ENCODE measurements around the gene SH2D3C.
"Not testable (repeated sequence)": the region's sequence is repeated elsewhere in the genome, so short reads cannot be mapped to it uniquely, and the experiment has no call there.

Gene SH2D3C

GRCh38 chr9:127762111-127762676, 16.3 kb downstream of the SH2D3C start:
- DNase-seq = no peak

GRCh38 chr9:127761491-127761956, 16.9 kb downstream of the SH2D3C start:
- no peak for DNase-seq

- DNase-seq = no peak
These were observed 17.4 kb downstream of the SH2D3C start for GRCh38 chr9:127761061-127761460.

- DNase-seq = no peak
These were observed 19.6 kb downstream of the SH2D3C start for GRCh38 chr9:127758843-127759242.

- DNase-seq = not testable (repeated sequence)
These were observed 21.7 kb downstream of the SH2D3C start for GRCh38 chr9:127756776-127757175.

- no peak for DNase-seq
These were observed 22.2 kb downstream of the SH2D3C start for GRCh38 chr9:127756233-127756632.

- DNase-seq = no peak
These were observed 23.1 kb downstream of the SH2D3C start for GRCh38 chr9:127755061-127756060.

GRCh38 chr9:127754099-127755060, 24.1 kb downstream of the SH2D3C start:
- no peak for DNase-seq

GRCh38 chr9:127753622-127754021, 24.8 kb downstream of the SH2D3C start:
- no peak for DNase-seq

GRCh38 chr9:127753148-127753547, 25.3 kb downstream of the SH2D3C start:
- DNase-seq = no peak

- DNase-seq = no peak
These were observed 27.0 kb downstream of the SH2D3C start for GRCh38 chr9:127751269-127752054.

GRCh38 chr9:127749090-127749787, 29.2 kb downstream of the SH2D3C start:
- DNase-seq = no peak

GRCh38 chr9:127746959-127747569, 31.4 kb downstream of the SH2D3C start:
- DNase-seq = no peak

GRCh38 chr9:127744398-127745110, 33.9 kb downstream of the SH2D3C start:
- DNase-seq = no peak

- no peak for DNase-seq
These were observed 35.9 kb downstream of the SH2D3C start for GRCh38 chr9:127742435-127743088.

- no peak for DNase-seq
These were observed 36.5 kb downstream of the SH2D3C start for GRCh38 chr9:127741831-127742434.

- DNase-seq = no peak
These were observed 38.7 kb downstream of the SH2D3C start for GRCh38 chr9:127739614-127740330.

GRCh38 chr9:127738666-127739065, 39.8 kb downstream of the SH2D3C start:
- no peak for DNase-seq

Measured in activated T-cell treated with anti-CD3 and anti-CD28 coated beads for 4 hours (primary cell).